Measurements from ENCODE around the gene GINS1.

DNA sequence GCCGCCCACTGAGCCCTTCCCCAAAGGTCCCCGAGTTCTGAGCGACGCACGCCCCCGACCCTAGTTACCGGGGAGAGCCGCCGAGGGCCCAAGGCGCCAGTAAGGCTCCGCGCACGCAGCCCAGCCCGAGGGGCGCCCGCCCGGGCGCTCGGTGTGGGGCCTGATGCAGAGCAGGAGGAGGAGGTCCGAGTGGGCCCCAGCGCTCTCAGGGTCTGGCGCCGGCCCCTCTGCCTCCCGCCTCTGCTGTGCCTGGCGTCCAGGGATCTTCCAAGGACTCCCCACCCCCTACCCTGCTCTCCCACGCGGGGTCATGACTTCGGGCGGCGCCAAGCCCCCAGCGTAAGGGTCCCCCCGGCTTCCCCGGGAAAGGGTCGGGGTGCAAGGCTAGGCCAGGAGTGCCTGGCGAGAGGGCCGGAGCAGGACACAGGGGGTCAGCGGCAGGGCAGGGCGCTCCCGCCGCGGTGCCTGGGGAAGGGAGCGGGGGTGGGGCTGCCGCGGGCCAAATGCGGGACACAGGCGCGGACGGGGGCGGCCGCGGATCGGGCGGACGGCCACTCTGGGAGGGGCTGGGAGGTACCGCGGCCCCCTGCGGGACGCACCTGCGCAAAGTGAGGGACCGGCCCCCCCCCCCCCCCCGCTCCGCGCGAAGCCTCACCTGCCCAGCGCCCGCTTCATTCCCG is 17.5 kb upstream of the GINS1 start:
- TF ChIP-seq, protein P1, sequence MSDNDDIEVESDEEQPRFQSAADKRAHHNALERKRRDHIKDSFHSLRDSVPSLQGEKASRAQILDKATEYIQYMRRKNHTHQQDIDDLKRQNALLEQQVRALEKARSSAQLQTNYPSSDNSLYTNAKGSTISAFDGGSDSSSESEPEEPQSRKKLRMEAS (IDR thresholded peaks at IDR 0.05) = no peak
- TF ChIP-seq NFIC (IDR thresholded peaks at IDR 0.05) (no peak), CREB1 (IDR thresholded peaks at IDR 0.05; ENCODE audit: low read depth) (no peak), TAF1 (IDR thresholded peaks at IDR 0.05; ENCODE audit: low read depth) (no peak), TEAD4 (IDR thresholded peaks at IDR 0.05) (no peak), CEBPB (IDR thresholded peaks at IDR 0.05) (no peak)
- TF ChIP-seq, protein P2, sequence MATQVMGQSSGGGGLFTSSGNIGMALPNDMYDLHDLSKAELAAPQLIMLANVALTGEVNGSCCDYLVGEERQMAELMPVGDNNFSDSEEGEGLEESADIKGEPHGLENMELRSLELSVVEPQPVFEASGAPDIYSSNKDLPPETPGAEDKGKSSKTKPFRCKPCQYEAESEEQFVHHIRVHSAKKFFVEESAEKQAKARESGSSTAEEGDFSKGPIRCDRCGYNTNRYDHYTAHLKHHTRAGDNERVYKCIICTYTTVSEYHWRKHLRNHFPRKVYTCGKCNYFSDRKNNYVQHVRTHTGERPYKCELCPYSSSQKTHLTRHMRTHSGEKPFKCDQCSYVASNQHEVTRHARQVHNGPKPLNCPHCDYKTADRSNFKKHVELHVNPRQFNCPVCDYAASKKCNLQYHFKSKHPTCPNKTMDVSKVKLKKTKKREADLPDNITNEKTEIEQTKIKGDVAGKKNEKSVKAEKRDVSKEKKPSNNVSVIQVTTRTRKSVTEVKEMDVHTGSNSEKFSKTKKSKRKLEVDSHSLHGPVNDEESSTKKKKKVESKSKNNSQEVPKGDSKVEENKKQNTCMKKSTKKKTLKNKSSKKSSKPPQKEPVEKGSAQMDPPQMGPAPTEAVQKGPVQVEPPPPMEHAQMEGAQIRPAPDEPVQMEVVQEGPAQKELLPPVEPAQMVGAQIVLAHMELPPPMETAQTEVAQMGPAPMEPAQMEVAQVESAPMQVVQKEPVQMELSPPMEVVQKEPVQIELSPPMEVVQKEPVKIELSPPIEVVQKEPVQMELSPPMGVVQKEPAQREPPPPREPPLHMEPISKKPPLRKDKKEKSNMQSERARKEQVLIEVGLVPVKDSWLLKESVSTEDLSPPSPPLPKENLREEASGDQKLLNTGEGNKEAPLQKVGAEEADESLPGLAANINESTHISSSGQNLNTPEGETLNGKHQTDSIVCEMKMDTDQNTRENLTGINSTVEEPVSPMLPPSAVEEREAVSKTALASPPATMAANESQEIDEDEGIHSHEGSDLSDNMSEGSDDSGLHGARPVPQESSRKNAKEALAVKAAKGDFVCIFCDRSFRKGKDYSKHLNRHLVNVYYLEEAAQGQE (IDR thresholded peaks at IDR 0.05; ENCODE audit: low read depth) = no peak

Measured in Ishikawa (cell line).